Fibroblast of villous mesenchyme (primary cell): ENCODE results near the gene KCNK17. TPM values are rescaled to one million over a fixed set of nuclear protein-coding genes. Genes with fewer than 3 reads are reported as not detected.

Experiments
- DNase-seq: peaks from one replicate; pipeline ENCODE4 v3.0.0-alpha.2; 2010; ENCODE audit warnings: low read depth
- H3K4me3 ChIP-seq: 2 replicates; pipeline ENCODE4 v1.5.1; 2011; ENCODE audit warnings: low read depth, mild to moderate bottlenecking, low read length
- CTCF ChIP-seq: IDR thresholded peaks from 2 replicates; pipeline ENCODE4 v1.5.1; 2012; ENCODE audit warnings: low read depth, mild to moderate bottlenecking, low read length; ENCODE audit not compliant: insufficient read depth
- total RNA-seq: library from RNA; depleted of rRNA; stranded (reverse); fragments of >200 nt; gene quantifications from 2 replicates; pipeline ENCODE4 v1.2.3, GENCODE V29; 2012

The KCNK17 gene
- total RNA-seq, 1 donor: not detected

- no peak overlapping the region for H3K4me3 ChIP-seq
Observed at GRCh38 chr6:39313526-39314272, 520 bp downstream of the KCNK17 start.

GRCh38 chr6:39312912-39313525 lies 1.2 kb downstream of the KCNK17 start:
- no peak overlapping the region for H3K4me3 ChIP-seq
- TF ChIP-seq CTCF: no peak
- DNase-seq: no peak

More at GRCh38 chr6:39313526-39314272, 520 bp downstream of the KCNK17 start:
- no peak for TF ChIP-seq CTCF
- no peak for DNase-seq

GRCh38 chr6:39310542-39310941 lies 3.7 kb downstream of the KCNK17 start:
- no peak for DNase-seq
- TF ChIP-seq CTCF: no peak
- no peak overlapping the region for H3K4me3 ChIP-seq

- TF ChIP-seq CTCF: peak; percentile 90
- H3K4me3 ChIP-seq: no peak overlapping the region
- DNase-seq: peak; percentile 65
Observed at GRCh38 chr6:39309942-39310531, 4.2 kb downstream of the KCNK17 start.

GRCh38 chr6:39307462-39307861 lies 6.8 kb downstream of the KCNK17 start:
- no peak overlapping the region for H3K4me3 ChIP-seq
- TF ChIP-seq CTCF: no peak
- no peak for DNase-seq

- no peak for TF ChIP-seq CTCF
- no peak for DNase-seq
- no peak overlapping the region for H3K4me3 ChIP-seq
Observed at GRCh38 chr6:39304951-39305350, 9.3 kb downstream of the KCNK17 start.
